Ovary (tissue), 9 donors: ENCODE results near the gene ARHGAP10. TPM values are rescaled to one million over a fixed set of nuclear protein-coding genes. Genes with fewer than 3 reads are reported as not detected.
A peak's percentile ranks its signal among the peaks of the same experiment; 100 is the strongest.

Source experiments
- DNase-seq, 5 donors: peaks; one replicate each; pipeline ENCODE4 v3.0.0-alpha.2; 2019 to 2020
- H3K27ac ChIP-seq, 2 donors: fragments of 200-600 bp; one replicate each; pipeline versions ENCODE4 v1.5.1 to v1.8.0; 2019 to 2022
- H3K27me3 ChIP-seq: fragments of 200-600 bp; one replicate; pipeline ENCODE4 v1.8.0; 2022
- H3K36me3 ChIP-seq: fragments of 200-600 bp; sonication (generic); one replicate; pipeline ENCODE4 v1.5.1; 2019
- H3K4me1 ChIP-seq: one replicate; pipeline ENCODE4 v1.8.1; 2013; ENCODE audit warnings: mild to moderate bottlenecking, moderate library complexity; ENCODE audit not compliant: insufficient read depth
- H3K4me3 ChIP-seq: fragments of 200-600 bp; sonication (generic); one replicate; pipeline ENCODE4 v1.5.1; 2017
- H3K9me3 ChIP-seq, 2 donors: fragments of 200-600 bp in 1 of 2; sonication (generic) in 1 of 2; one replicate each; pipeline versions ENCODE4 v1.5.1 to v1.8.1; 2013 to 2019; ENCODE audit warnings: mild to moderate bottlenecking in 1 of 2, moderate library complexity in 1 of 2
- EP300 ChIP-seq: sonication (generic); formaldehyde crosslinking; IDR thresholded peaks from one replicate; pipeline ENCODE4 v1.6.1; 2017; ENCODE audit warnings: antibody characterized with exemption
- POLR2A ChIP-seq: fragments of 450-650 bp; IDR thresholded peaks from one replicate; pipeline ENCODE4 v1.6.1; 2017; ENCODE audit warnings: antibody characterized with exemption, mild to moderate bottlenecking, moderate library complexity
- WGBS, 3 donors: extraction: QIAGEN DNeasy Blood & Tissue Kit in 1 of 3; methylation state at CpG; one replicate each; pipeline versions ENCODE4 v1.1.5 to v1.1.7; 2013 to 2017; 5-methylcytosine and 5-hydroxymethylcytosine counted together
- intact Hi-C, 4 donors: fragments of 100-400 bp; cut with DNase I; formaldehyde crosslinking; loops; one replicate each; pipeline versions ENCODE4 v1.11.0 to v1.15.1; 2022 to 2023
- polyA plus RNA-seq, 2 donors: library from polyadenylated mRNA; stranded (reverse); fragments of 200-250 nt in 1 of 2; fragments of 350-450 nt in 1 of 2; fragmentation: Illumina TruSeq in 1 of 2; extraction: RNeasy Lipid Tissue Mini Kit (QIAGEN cat#74804) in 1 of 2; gene quantifications; one replicate each; pipeline ENCODE4 v1.2.3, GENCODE V29; 2013 to 2014
- total RNA-seq, 7 donors: library from RNA; depleted of rRNA in 2 of 7; stranded (reverse); fragments of >200 nt in 2 of 7; fragmentation: NEBNext Ultra II Directional in 3 of 7; extraction: Animal tissue kit (Norgen Biotek cat#: 25700) in 3 of 7; gene quantifications; one replicate each; pipeline versions ENCODE4 v1.1.0 to v1.2.4, GENCODE V29; 2016 to 2023
- TF ChIP-seq, protein P1 (sequence below), 3 donors: fragments of 450-650 bp in 2 of 3; fragments of 200-600 bp in 1 of 3; IDR thresholded peaks; one replicate each; pipeline versions ENCODE4 v1.5.1 to v1.8.0; 2016 to 2022; ENCODE audit warnings: antibody characterized with exemption in 3 of 3, mild to moderate bottlenecking in 1 of 3
- donor health status: DM: no; HTN: no; CAD: no; lungs with moderate emphysema.
- donor health status: DM: no; HTN: no; CAD: no.
- donor health status: Bipolar disorder and iron deficiency.
- donor health status: DM: yes; HTN: yes; CAD: no.
- donor health status: DM: no; HTN: no; CAD: no.
- donor health status: DM: yes; HTN: yes; CAD: no.

The ARHGAP10 gene
- total and polyA plus RNA-seq, 9 donors = 37.1 to 76.7 (median 63.8) TPM

DNA sequence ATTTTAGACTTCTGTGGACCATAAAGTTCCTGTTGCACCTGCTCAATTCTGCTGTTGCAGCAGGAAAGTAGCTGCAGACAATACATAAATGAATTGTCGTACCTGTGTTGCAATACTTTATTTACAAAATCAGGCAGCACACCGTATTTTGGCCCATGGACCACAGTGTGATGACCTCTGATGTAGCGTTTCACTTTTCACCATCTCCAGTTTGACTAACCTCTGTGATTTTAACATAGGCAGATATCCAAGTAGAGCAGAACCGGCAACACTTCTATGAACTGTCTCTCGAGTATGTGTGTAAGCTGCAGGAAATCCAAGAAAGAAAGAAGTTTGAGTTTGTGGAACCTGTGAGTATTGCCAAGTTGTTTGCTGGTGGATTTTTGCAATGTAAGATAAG is 132.7 kb downstream of the ARHGAP10 start:
- no peak for DNase-seq
- peaks cover 16% of the 10 kb centered on the region for H3K4me1 ChIP-seq
- no peaks in the 10 kb centered on the region for H3K27me3 ChIP-seq
- H3K4me3 ChIP-seq = no peak overlapping the region
- H3K9me3 ChIP-seq = no peaks in the 10 kb centered on the region
- WGBS, 3 donors = 28 to 51% (median 40%) methylated on average over 5 of the region's 5 CpGs
- TF ChIP-seq POLR2A = no peak
- TF ChIP-seq, protein P1, sequence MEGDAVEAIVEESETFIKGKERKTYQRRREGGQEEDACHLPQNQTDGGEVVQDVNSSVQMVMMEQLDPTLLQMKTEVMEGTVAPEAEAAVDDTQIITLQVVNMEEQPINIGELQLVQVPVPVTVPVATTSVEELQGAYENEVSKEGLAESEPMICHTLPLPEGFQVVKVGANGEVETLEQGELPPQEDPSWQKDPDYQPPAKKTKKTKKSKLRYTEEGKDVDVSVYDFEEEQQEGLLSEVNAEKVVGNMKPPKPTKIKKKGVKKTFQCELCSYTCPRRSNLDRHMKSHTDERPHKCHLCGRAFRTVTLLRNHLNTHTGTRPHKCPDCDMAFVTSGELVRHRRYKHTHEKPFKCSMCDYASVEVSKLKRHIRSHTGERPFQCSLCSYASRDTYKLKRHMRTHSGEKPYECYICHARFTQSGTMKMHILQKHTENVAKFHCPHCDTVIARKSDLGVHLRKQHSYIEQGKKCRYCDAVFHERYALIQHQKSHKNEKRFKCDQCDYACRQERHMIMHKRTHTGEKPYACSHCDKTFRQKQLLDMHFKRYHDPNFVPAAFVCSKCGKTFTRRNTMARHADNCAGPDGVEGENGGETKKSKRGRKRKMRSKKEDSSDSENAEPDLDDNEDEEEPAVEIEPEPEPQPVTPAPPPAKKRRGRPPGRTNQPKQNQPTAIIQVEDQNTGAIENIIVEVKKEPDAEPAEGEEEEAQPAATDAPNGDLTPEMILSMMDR (IDR thresholded peaks at IDR 0.05) = no peak
- TF ChIP-seq EP300 = no peak
- intact Hi-C loops = loop anchor here in 3 of 4 donors (5.0 kb wide), 3 partner anchors 37 to 157 kb away; no protein-coding TSS in a partner anchor
- no peak overlapping the region for H3K27ac ChIP-seq
- H3K36me3 ChIP-seq = no peaks in the 10 kb centered on the region

- H3K4me1 ChIP-seq = peaks cover 16% of the 10 kb centered on the region
- no peaks in the 10 kb centered on the region for H3K36me3 ChIP-seq
- H3K9me3 ChIP-seq = no peaks in the 10 kb centered on the region
- no peaks in the 10 kb centered on the region for H3K27me3 ChIP-seq
- H3K27ac ChIP-seq = peak overlapping the region; percentile 26 to 53
- WGBS, 3 donors = 45 to 49% (median 47%) methylated on average over 3 of the region's 3 CpGs
- DNase-seq = no peak
- no peak overlapping the region for H3K4me3 ChIP-seq
- no peak for TF ChIP-seq EP300
- TF ChIP-seq, protein P1 (IDR thresholded peaks at IDR 0.05) = no peak
- no peak for TF ChIP-seq POLR2A
- intact Hi-C loops = loop anchor here (1.0 to 5.0 kb wide), 2 partner anchors 158 to 159 kb away; no protein-coding TSS in a partner anchor
These were observed 134.0 kb downstream of the ARHGAP10 start for GRCh38 chr4:147865926-147866325.

GRCh38 chr4:147866532-147867271 is 134.8 kb downstream of the ARHGAP10 start:
- peak; percentile 92 to 98 (median 95) for DNase-seq
- Histone ChIP-seq H3K27me3 (no peaks in the 10 kb centered on the region), H3K9me3 (no peaks in the 10 kb centered on the region), H3K36me3 (no peaks in the 10 kb centered on the region), H3K4me3 (no peak overlapping the region), H3K4me1 (peaks cover 16% of the 10 kb centered on the region), H3K27ac (peak overlapping the region in 1 of 2 donors; percentile 53)
- 36 to 40% (median 38%) methylated on average over 2 of the region's 2 CpGs for WGBS, 3 donors
- TF ChIP-seq, protein P1 (IDR thresholded peaks at IDR 0.05) = peak; percentile 98 to 100 (median 100)
- TF ChIP-seq EP300 (no peak), POLR2A (peak; percentile 35)
- intact Hi-C loops = loop anchor here (1.0 to 5.0 kb wide), 2 partner anchors 158 to 159 kb away; no protein-coding TSS in a partner anchor

DNA sequence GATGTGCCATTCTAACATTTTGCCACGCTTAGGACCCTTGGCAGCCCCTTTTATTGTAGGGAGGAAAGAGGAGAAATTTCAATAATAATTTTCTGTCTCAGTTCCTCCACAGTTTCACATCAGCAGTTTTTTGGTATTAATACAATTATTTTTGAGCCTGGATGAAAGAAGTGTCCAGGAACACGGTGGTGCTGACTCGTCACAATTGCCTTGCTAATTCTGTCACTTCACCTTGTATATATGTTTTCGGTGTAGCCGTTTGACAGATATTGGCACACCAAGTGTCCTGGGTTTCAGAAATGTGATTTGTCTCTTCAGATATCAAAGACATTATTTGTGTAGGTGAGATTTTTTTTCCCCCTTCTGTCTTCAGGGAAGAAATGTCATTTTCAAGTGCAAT is 142.2 kb downstream of the ARHGAP10 start:
- H3K4me3 ChIP-seq = no peak overlapping the region
- no peak for DNase-seq
- no peak for TF ChIP-seq EP300
- TF ChIP-seq POLR2A = no peak
- TF ChIP-seq, protein P1 (IDR thresholded peaks at IDR 0.05) = no peak
- WGBS, 3 donors = 67 to 68% (median 67%) methylated on average over 5 of the region's 5 CpGs
- H3K36me3 ChIP-seq = peaks cover 4% of the 10 kb centered on the region
- no peaks in the 10 kb centered on the region for H3K4me1 ChIP-seq
- intact Hi-C loops = no loop called here
- no peaks in the 10 kb centered on the region for H3K9me3 ChIP-seq
- H3K27ac ChIP-seq = no peak overlapping the region
- H3K27me3 ChIP-seq = no peaks in the 10 kb centered on the region
